ENCODE measurements around the gene MRC1.

MRC1 gene

GRCh38 chr10:17833656-17834055, 24.5 kb downstream of the MRC1 start:
- no peak for TF ChIP-seq PAX5 (IDR thresholded peaks at IDR 0.05; ENCODE audit: insufficient read depth, low read length, severe bottlenecking)
- DNase-seq (ENCODE audit: insufficient read length, low spot score) (no peak), FAIRE-seq (no peak)

DNA sequence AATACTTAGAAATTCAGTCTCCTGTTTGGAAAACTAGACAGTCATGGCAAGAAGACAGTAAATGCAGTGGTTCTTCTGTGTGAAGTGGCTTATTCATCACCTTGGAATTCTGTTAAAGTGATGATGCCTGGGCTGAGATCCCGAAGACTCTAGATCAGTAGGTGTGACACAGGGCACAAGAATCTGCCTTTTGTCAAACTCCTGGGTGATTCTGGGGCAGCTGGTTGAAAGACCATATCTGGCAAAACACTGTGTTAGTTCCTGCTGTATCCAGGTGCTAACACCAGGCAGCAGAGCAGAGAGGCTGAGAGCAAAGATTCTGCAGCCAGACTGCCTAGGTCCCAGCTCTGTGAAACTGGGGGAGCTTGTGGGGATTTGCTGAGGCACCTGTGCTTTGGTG, 26.5 kb downstream of the MRC1 start:
- DNase-seq (ENCODE audit: insufficient read length, low spot score) (no peak), FAIRE-seq (no peak)
- TF ChIP-seq POLR2AphosphoS5 (IDR thresholded peaks at IDR 0.05; ENCODE audit: low read depth, low read length) (no peak), SPI1 (IDR thresholded peaks at IDR 0.05; ENCODE audit: low read depth, low read length) (no peak), TAF1 (IDR thresholded peaks at IDR 0.05; ENCODE audit: low read depth, low read length) (no peak), POLR2A (IDR thresholded peaks at IDR 0.05; ENCODE audit: low read depth, low read length) (no peak), PAX5 (IDR thresholded peaks at IDR 0.05; ENCODE audit: insufficient read depth, low read length, severe bottlenecking) (no peak), POU2F2 (IDR thresholded peaks at IDR 0.05; ENCODE audit: low read depth, low read length) (no peak)

DNA sequence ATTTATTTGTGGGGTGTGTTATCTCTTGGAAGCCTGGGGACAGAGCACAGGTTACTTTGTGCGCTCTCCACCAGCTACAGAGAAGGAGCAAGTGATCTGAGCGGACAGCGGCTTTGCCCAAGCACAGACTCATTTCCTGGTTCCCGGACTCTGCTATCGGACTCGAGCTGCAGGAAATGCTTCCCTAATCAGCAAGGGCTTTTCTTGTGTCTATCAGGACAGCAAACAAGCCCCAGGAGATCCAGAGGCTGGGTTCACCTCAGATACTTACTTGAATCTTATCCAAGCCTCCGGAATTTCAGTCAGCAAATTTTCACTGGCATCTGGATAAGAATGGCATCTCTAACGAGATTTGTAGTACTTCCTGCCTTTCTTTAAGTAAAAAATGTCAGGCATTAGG, 27.8 kb downstream of the MRC1 start:
- TF ChIP-seq POU2F2 (IDR thresholded peaks at IDR 0.05; ENCODE audit: low read depth, low read length) (no peak), TAF1 (IDR thresholded peaks at IDR 0.05; ENCODE audit: low read depth, low read length) (no peak), SPI1 (IDR thresholded peaks at IDR 0.05; ENCODE audit: low read depth, low read length) (no peak), POLR2AphosphoS5 (IDR thresholded peaks at IDR 0.05; ENCODE audit: low read depth, low read length) (no peak), POLR2A (IDR thresholded peaks at IDR 0.05; ENCODE audit: low read depth, low read length) (no peak), PAX5 (IDR thresholded peaks at IDR 0.05; ENCODE audit: insufficient read depth, low read length, severe bottlenecking) (no peak)
- no peak for DNase-seq (ENCODE audit: insufficient read length, low spot score)
- FAIRE-seq: no peak

DNA sequence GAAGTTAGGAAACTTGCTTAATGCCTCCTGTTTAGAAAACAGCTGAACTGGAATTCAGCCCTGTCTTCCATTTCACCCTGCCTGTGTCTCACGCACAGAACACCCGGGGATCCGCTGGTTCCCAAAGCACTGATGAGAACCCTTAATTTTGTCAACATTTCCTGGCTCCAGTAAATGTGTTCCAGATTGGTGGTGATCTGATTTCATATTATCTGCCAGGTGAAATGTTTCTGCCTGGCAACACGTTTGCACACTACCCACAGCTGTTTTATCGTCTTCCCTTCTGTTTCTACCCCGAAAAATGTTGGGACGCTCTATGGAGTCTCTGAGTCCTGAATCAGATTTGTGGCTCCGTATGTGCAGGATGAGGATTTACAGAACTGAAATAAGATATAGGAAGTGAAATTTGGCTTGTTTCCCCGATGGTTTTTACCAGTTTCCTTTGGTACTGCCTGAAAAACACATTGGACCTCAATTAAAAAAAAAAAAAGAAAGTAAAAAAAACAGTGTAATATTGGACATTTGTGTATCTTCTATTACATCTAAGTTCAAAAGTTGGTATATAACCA, 29.0 kb downstream of the MRC1 start:
- DNase-seq (ENCODE audit: insufficient read length, low spot score) (no peak), FAIRE-seq (no peak)

GRCh38 chr10:17841050-17841449, 31.9 kb downstream of the MRC1 start:
- no peak for FAIRE-seq
- no peak for TF ChIP-seq SPI1 (IDR thresholded peaks at IDR 0.05; ENCODE audit: low read depth, low read length)
- TF ChIP-seq POLR2AphosphoS5 (IDR thresholded peaks at IDR 0.05; ENCODE audit: low read depth, low read length): no peak
- no peak for TF ChIP-seq PAX5 (IDR thresholded peaks at IDR 0.05; ENCODE audit: insufficient read depth, low read length, severe bottlenecking)
- TF ChIP-seq POLR2A (IDR thresholded peaks at IDR 0.05; ENCODE audit: low read depth, low read length): no peak
- TF ChIP-seq POU2F2 (IDR thresholded peaks at IDR 0.05; ENCODE audit: low read depth, low read length): no peak
- TF ChIP-seq TAF1 (IDR thresholded peaks at IDR 0.05; ENCODE audit: low read depth, low read length): no peak
- no peak for DNase-seq (ENCODE audit: insufficient read length, low spot score)

More for the DNA sequence above, 29.0 kb downstream of the MRC1 start:
- TF ChIP-seq POLR2AphosphoS5 (IDR thresholded peaks at IDR 0.05; ENCODE audit: low read depth, low read length) (no peak), POU2F2 (IDR thresholded peaks at IDR 0.05; ENCODE audit: low read depth, low read length) (no peak), SPI1 (IDR thresholded peaks at IDR 0.05; ENCODE audit: low read depth, low read length) (peak; percentile 70), PAX5 (IDR thresholded peaks at IDR 0.05; ENCODE audit: insufficient read depth, low read length, severe bottlenecking) (no peak), POLR2A (IDR thresholded peaks at IDR 0.05; ENCODE audit: low read depth, low read length) (no peak), TAF1 (IDR thresholded peaks at IDR 0.05; ENCODE audit: low read depth, low read length) (no peak)

- DNase-seq (ENCODE audit: insufficient read length, low spot score): no peak
- FAIRE-seq: no peak
- no peak for TF ChIP-seq POLR2AphosphoS5 (IDR thresholded peaks at IDR 0.05; ENCODE audit: low read depth, low read length)
- TF ChIP-seq POLR2A (IDR thresholded peaks at IDR 0.05; ENCODE audit: low read depth, low read length): no peak
- TF ChIP-seq POU2F2 (IDR thresholded peaks at IDR 0.05; ENCODE audit: low read depth, low read length): no peak
- no peak for TF ChIP-seq TAF1 (IDR thresholded peaks at IDR 0.05; ENCODE audit: low read depth, low read length)
- TF ChIP-seq SPI1 (IDR thresholded peaks at IDR 0.05; ENCODE audit: low read depth, low read length): no peak
- no peak for TF ChIP-seq PAX5 (IDR thresholded peaks at IDR 0.05; ENCODE audit: insufficient read depth, low read length, severe bottlenecking)
Observed at GRCh38 chr10:17842641-17843040, 33.5 kb downstream of the MRC1 start.

DNA sequence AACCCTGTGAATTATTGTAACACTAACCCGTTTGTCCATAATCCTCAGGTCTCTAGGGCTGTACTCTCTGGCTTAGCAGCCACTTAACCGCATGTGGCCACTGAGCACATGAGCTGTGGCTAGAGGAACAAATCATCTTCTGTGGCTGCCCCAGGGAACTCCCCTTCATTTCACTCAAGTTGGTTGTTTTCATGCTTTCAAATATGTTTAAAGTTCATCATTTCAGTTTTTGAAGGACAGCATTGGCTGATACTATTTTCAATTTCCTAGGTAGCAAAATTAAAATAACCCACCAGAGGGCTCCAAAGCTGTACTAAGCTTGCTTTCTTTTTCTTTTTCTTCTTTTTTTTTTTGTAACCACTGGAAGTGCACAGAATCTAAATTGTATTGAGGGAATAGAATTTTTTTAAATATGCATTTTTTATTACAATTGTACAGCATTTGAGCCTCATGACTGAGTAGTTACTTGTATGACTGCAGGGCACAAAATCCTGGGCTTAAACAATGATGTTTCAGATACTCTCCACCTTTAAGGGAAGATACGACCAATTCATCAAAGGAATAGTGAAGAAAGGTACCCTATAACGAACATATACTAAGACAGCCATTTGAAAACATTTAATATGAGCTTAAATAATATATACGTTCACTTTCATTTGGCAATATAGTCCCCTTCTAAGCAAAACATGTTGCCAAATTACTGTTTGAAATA, 38.6 kb downstream of the MRC1 start:
- TF ChIP-seq POLR2AphosphoS5 (IDR thresholded peaks at IDR 0.05; ENCODE audit: low read depth, low read length): no peak
- no peak for TF ChIP-seq POLR2A (IDR thresholded peaks at IDR 0.05; ENCODE audit: low read depth, low read length)
- no peak for TF ChIP-seq POU2F2 (IDR thresholded peaks at IDR 0.05; ENCODE audit: low read depth, low read length)
- TF ChIP-seq PAX5 (IDR thresholded peaks at IDR 0.05; ENCODE audit: insufficient read depth, low read length, severe bottlenecking): no peak
- no peak for TF ChIP-seq TAF1 (IDR thresholded peaks at IDR 0.05; ENCODE audit: low read depth, low read length)
- TF ChIP-seq SPI1 (IDR thresholded peaks at IDR 0.05; ENCODE audit: low read depth, low read length): no peak
- DNase-seq (ENCODE audit: insufficient read length, low spot score) (no peak), FAIRE-seq (no peak)

GRCh38 chr10:17848646-17849045, 39.5 kb downstream of the MRC1 start:
- no peak for DNase-seq (ENCODE audit: insufficient read length, low spot score)
- no peak for FAIRE-seq
- TF ChIP-seq POU2F2 (IDR thresholded peaks at IDR 0.05; ENCODE audit: low read depth, low read length) (no peak), TAF1 (IDR thresholded peaks at IDR 0.05; ENCODE audit: low read depth, low read length) (no peak), POLR2A (IDR thresholded peaks at IDR 0.05; ENCODE audit: low read depth, low read length) (no peak), PAX5 (IDR thresholded peaks at IDR 0.05; ENCODE audit: insufficient read depth, low read length, severe bottlenecking) (no peak), POLR2AphosphoS5 (IDR thresholded peaks at IDR 0.05; ENCODE audit: low read depth, low read length) (no peak)

GRCh38 chr10:17850501-17850900, 41.4 kb downstream of the MRC1 start:
- DNase-seq (ENCODE audit: insufficient read length, low spot score) (no peak), FAIRE-seq (no peak)
- TF ChIP-seq TAF1 (IDR thresholded peaks at IDR 0.05; ENCODE audit: low read depth, low read length): no peak
- TF ChIP-seq SPI1 (IDR thresholded peaks at IDR 0.05; ENCODE audit: low read depth, low read length): no peak
- no peak for TF ChIP-seq POLR2AphosphoS5 (IDR thresholded peaks at IDR 0.05; ENCODE audit: low read depth, low read length)
- TF ChIP-seq POU2F2 (IDR thresholded peaks at IDR 0.05; ENCODE audit: low read depth, low read length): no peak
- no peak for TF ChIP-seq PAX5 (IDR thresholded peaks at IDR 0.05; ENCODE audit: insufficient read depth, low read length, severe bottlenecking)
- TF ChIP-seq POLR2A (IDR thresholded peaks at IDR 0.05; ENCODE audit: low read depth, low read length): no peak

GRCh38 chr10:17851611-17852010, 42.5 kb downstream of the MRC1 start:
- DNase-seq (ENCODE audit: insufficient read length, low spot score): no peak
- no peak for FAIRE-seq
- TF ChIP-seq TAF1 (IDR thresholded peaks at IDR 0.05; ENCODE audit: low read depth, low read length) (no peak), POU2F2 (IDR thresholded peaks at IDR 0.05; ENCODE audit: low read depth, low read length) (no peak), POLR2AphosphoS5 (IDR thresholded peaks at IDR 0.05; ENCODE audit: low read depth, low read length) (no peak), PAX5 (IDR thresholded peaks at IDR 0.05; ENCODE audit: insufficient read depth, low read length, severe bottlenecking) (no peak), SPI1 (IDR thresholded peaks at IDR 0.05; ENCODE audit: low read depth, low read length) (no peak)

All from GM12891 (cell line).